ENCODE data around the gene PSMD13.
"Not testable (repeated sequence)": the region's sequence is repeated elsewhere in the genome, so short reads cannot be mapped to it uniquely, and the experiment has no call there.

PSMD13 gene

GRCh38 chr11:278001-278951 is 41.5 kb downstream of the PSMD13 start, which contains the start of gene NLRP6:
Gene NLRP6 (plus strand): TSS chr11:278407. CDS start chr11:278570, 163 bp downstream.
- peak in 1 of 2 experiments; percentile 5 for DNase-seq

- DNase-seq, result peak in 1 of 2 experiments; percentile 9
Observed at GRCh38 chr11:279040-279965, 42.5 kb downstream of the PSMD13 start.

- peak in 1 of 2 experiments; percentile 44 for DNase-seq
Observed at GRCh38 chr11:279966-280705, 43.4 kb downstream of the PSMD13 start.

GRCh38 chr11:280706-281485 is 44.1 kb downstream of the PSMD13 start:
- peak in 1 of 2 experiments; percentile 43 for DNase-seq

- no peak for DNase-seq
Observed at GRCh38 chr11:281486-282161, 44.8 kb downstream of the PSMD13 start.

GRCh38 chr11:282171-282570 is 45.4 kb downstream of the PSMD13 start:
- DNase-seq, result no peak

- DNase-seq, result no peak
Observed at GRCh38 chr11:282630-283360, 46.0 kb downstream of the PSMD13 start.

- DNase-seq, result no peak
Observed at GRCh38 chr11:283405-284104, 46.8 kb downstream of the PSMD13 start.

GRCh38 chr11:284105-285020 is 47.6 kb downstream of the PSMD13 start:
- no peak for DNase-seq

GRCh38 chr11:285021-285893 is 48.5 kb downstream of the PSMD13 start:
- DNase-seq, result no peak

DNA sequence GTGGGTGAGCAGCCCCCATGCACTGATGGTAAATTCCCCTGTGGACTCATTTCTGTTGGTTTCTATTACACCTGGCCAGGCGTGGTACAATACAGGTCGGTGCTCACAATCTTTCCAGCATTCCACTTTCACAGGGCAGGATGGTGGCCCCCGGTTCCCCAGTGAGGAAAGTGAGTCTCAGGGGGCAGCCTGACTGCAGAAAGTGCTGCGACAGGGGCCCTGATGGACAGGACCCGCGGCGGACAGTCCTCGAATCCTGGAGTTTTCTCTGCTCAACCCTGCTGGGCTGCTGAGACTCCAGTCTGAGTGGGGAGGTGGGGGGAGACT is 49.1 kb downstream of the PSMD13 start:
- no peak for DNase-seq

- DNase-seq, result not testable (repeated sequence)
Observed at GRCh38 chr11:286977-287820, 50.4 kb downstream of the PSMD13 start.

- DNase-seq, result peak; percentile 39 to 52
Observed at GRCh38 chr11:287821-288477, 51.2 kb downstream of the PSMD13 start.

- peak; percentile 60 to 63 for DNase-seq
Observed at GRCh38 chr11:288478-289397, 52.0 kb downstream of the PSMD13 start, which contains the start of gene PGGHG. Gene PGGHG (plus strand): TSS chr11:289126. CDS start chr11:289817, 691 bp downstream.

- no peak for DNase-seq
Observed at GRCh38 chr11:289398-289711, 52.6 kb downstream of the PSMD13 start.

Data from activated CD4-positive, alpha-beta T cell treated with anti-CD3 and anti-CD28 coated beads, Interleukin-2, amount 50 U/mL, for 48 hours (primary cell).